GM13976 (cell line): ENCODE measurements around the gene AK8.

Source experiments
- DNase-seq: peaks from one replicate; pipeline ENCODE4 v3.0.0; 2012; ENCODE audit warnings: low spot score
- in situ Hi-C: fragments of 300-500 bp; cut with MboI; formaldehyde crosslinking; loops from one replicate; pipeline ENCODE4 v1.12.0; 2022; ENCODE audit warnings: low sequenced_read_pairs, mixed read lengths, inconsistent platforms; ENCODE audit not compliant: unreplicated experiment
- TF ChIP-seq, protein P1 (sequence below): IDR thresholded peaks from 2 replicates; pipeline ENCODE4 v1.5.1; 2012; ENCODE audit warnings: borderline replicate concordance, mild to moderate bottlenecking; ENCODE audit not compliant: insufficient read depth; ENCODE audit errors: extremely low read depth, missing control alignments, control extremely low read depth

The AK8 gene

GRCh38 chr9:132820169-132820944, 57.7 kb downstream of the AK8 start:
- TF ChIP-seq, protein P1, sequence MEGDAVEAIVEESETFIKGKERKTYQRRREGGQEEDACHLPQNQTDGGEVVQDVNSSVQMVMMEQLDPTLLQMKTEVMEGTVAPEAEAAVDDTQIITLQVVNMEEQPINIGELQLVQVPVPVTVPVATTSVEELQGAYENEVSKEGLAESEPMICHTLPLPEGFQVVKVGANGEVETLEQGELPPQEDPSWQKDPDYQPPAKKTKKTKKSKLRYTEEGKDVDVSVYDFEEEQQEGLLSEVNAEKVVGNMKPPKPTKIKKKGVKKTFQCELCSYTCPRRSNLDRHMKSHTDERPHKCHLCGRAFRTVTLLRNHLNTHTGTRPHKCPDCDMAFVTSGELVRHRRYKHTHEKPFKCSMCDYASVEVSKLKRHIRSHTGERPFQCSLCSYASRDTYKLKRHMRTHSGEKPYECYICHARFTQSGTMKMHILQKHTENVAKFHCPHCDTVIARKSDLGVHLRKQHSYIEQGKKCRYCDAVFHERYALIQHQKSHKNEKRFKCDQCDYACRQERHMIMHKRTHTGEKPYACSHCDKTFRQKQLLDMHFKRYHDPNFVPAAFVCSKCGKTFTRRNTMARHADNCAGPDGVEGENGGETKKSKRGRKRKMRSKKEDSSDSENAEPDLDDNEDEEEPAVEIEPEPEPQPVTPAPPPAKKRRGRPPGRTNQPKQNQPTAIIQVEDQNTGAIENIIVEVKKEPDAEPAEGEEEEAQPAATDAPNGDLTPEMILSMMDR, result no peak
- DNase-seq, result no peak
- in situ Hi-C loops, result no loop called here

- no peak for DNase-seq
- TF ChIP-seq, protein P1, result no peak
- in situ Hi-C loops, result no loop called here
Observed at GRCh38 chr9:132818588-132818987, 59.5 kb downstream of the AK8 start.

DNA sequence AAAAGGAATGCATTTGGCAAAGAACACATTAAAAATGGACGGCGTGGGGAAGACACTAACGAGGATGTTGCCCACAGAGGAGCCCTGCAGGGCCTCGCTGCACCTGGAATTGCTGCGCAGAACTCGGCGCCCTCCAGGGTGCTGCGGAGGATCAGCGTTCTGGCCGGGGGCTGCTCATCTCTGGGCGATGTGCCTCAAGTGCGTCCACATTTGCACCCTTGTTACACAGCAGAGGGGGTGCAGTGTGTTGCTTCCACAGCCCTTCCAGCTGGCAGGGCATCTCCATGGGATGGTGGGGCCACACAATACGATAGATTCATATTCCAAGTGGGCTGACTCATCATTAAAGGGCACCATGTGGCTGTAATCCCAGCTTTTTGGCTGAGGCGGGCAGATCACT, 63.1 kb downstream of the AK8 start:
- TF ChIP-seq, protein P1, result no peak
- in situ Hi-C loops, result no loop called here
- no peak for DNase-seq

- TF ChIP-seq, protein P1, result no peak
- in situ Hi-C loops, result no loop called here
- DNase-seq, result no peak
Observed at GRCh38 chr9:132813115-132813771, 64.8 kb downstream of the AK8 start.

- in situ Hi-C loops, result no loop called here
- TF ChIP-seq, protein P1, result no peak
- no peak for DNase-seq
Observed at GRCh38 chr9:132811985-132812384, 66.1 kb downstream of the AK8 start.

GRCh38 chr9:132810314-132810713, 67.8 kb downstream of the AK8 start:
- in situ Hi-C loops, result no loop called here
- DNase-seq, result no peak

More at GRCh38 chr9:132810314-132810713, 67.8 kb downstream of the AK8 start:
- TF ChIP-seq, protein P1, result no peak
